H1 (cell line): ENCODE data around the gene ASPHD2. TPM values are rescaled to one million over a fixed set of nuclear protein-coding genes. Genes with fewer than 3 reads are reported as not detected.

Experiments used
- CTCF ChIA-PET: fragments of 300-600 bp; sonication (Branson Sonifier 250); formaldehyde crosslinking; loops from one replicate; lab custom pipeline; 2021; ENCODE audit not compliant: partially characterized antibody; lab: Charles Lee
- POLR2A ChIA-PET: fragments of 300-600 bp; sonication (Branson Sonifier 250); formaldehyde crosslinking; loops from one replicate; lab custom pipeline; 2021; ENCODE audit warnings: inconsistent platforms; ENCODE audit not compliant: partially characterized antibody; lab: Charles Lee
- DNase-seq, 2 experiments: peaks; one replicate each; pipeline versions ENCODE4 v3.0.0 to v3.0.0-alpha.2; 2010 to 2022; ENCODE audit warnings: low spot score in 2 of 2, low read depth in 1 of 2, mixed read lengths in 1 of 2
- FAIRE-seq: peaks from 2 replicates; lab custom pipeline; 2011; peaks lifted over from hg19 to GRCh38; lab: Jason Lieb, UNC
- H2AFZ ChIP-seq: 2 replicates; pipeline ENCODE4 v1.8.1; 2012; ENCODE audit warnings: low read length, inconsistent platforms
- H2AK5ac ChIP-seq: 2 replicates; pipeline ENCODE4 v1.6.1; 2013; ENCODE audit warnings: low read depth, low read length
- H2BK120ac ChIP-seq: replicated peaks from 2 replicates; pipeline ENCODE3; 2013; ENCODE audit warnings: low read depth, low read length, inconsistent platforms
- H2BK12ac ChIP-seq: 2 replicates; pipeline ENCODE4 v1.6.1; 2013; ENCODE audit warnings: low read depth, low read length
- H2BK15ac ChIP-seq: 2 replicates; pipeline ENCODE4 v1.6.1; 2013; ENCODE audit warnings: low read length
- H2BK20ac ChIP-seq: 2 replicates; pipeline ENCODE4 v1.6.1; 2013; ENCODE audit warnings: low read length
- H2BK5ac ChIP-seq: 2 replicates; pipeline ENCODE4 v1.6.1; 2013; ENCODE audit warnings: low read depth, low read length
- H3K14ac ChIP-seq: 2 replicates; pipeline ENCODE4 v1.6.1; 2013; ENCODE audit warnings: inconsistent platforms; ENCODE audit not compliant: insufficient read length
- H3K18ac ChIP-seq: 2 replicates; pipeline ENCODE4 v1.6.1; 2013; ENCODE audit warnings: low read length; ENCODE audit errors: extremely low read depth
- H3K23ac ChIP-seq: 2 replicates; pipeline ENCODE4 v1.6.1; 2013; ENCODE audit warnings: inconsistent platforms; ENCODE audit not compliant: insufficient read length
- H3K23me2 ChIP-seq: 2 replicates; pipeline ENCODE4 v1.6.1; 2013; ENCODE audit warnings: low read depth, low read length
- H3K27ac ChIP-seq: 2 replicates; pipeline ENCODE4 v1.6.1; 2011; ENCODE audit warnings: low read depth, low read length, inconsistent platforms
- H3K27me3 ChIP-seq, 4 experiments: replicated peaks in 1 of 4; 1 replicate in 1 of 4; 2 replicates in 3 of 4; pipeline versions ENCODE4 v1.6.1 to v1.8.1; 2011 to 2013; ENCODE audit warnings: low read length in 3 of 4, mild to moderate bottlenecking in 3 of 4, inconsistent platforms in 2 of 4, mixed read lengths in 2 of 4, moderate library complexity in 1 of 4; ENCODE audit not compliant: control insufficient read depth in 3 of 4, insufficient read depth in 3 of 4; ENCODE audit errors: extremely low read depth in 1 of 4
- H3K36me3 ChIP-seq, 4 experiments: 2 replicates each; pipeline versions ENCODE4 v1.6.1 to v1.8.1; 2011 to 2013; ENCODE audit warnings: mild to moderate bottlenecking in 4 of 4, low read length in 3 of 4, moderate library complexity in 2 of 4, control low read depth in 1 of 4, inconsistent platforms in 1 of 4; ENCODE audit not compliant: insufficient read depth in 4 of 4, control insufficient read depth in 2 of 4
- H3K4ac ChIP-seq: replicated peaks from 2 replicates; pipeline ENCODE3; 2013; ENCODE audit warnings: low read length, low read depth, mixed read lengths, inconsistent platforms; ENCODE audit not compliant: insufficient read length
- H3K4me1 ChIP-seq, 4 experiments: replicated peaks in 1 of 4; 1 replicate in 1 of 4; 2 replicates in 3 of 4; pipeline versions ENCODE4 v1.6.1 to v1.8.1; 2011 to 2013; ENCODE audit warnings: low read length in 3 of 4, inconsistent platforms in 2 of 4, mixed read lengths in 1 of 4; ENCODE audit not compliant: insufficient read depth in 4 of 4, control insufficient read depth in 3 of 4
- H3K4me2 ChIP-seq, 2 experiments: 2 replicates each; pipeline versions ENCODE4 v1.6.1 to v1.8.1; 2011 to 2013; ENCODE audit warnings: low read depth in 2 of 2, low read length in 2 of 2, control low read depth in 1 of 2, inconsistent platforms in 1 of 2, mild to moderate bottlenecking in 1 of 2; ENCODE audit not compliant: insufficient read depth in 1 of 2
- H3K4me3 ChIP-seq, 4 experiments: fragments of 200-600, 300-600 bp in 1 of 4; sonication (generic), shearing (Covaris generic), sonication (Bioruptor Twin) in 1 of 4; 2 replicates each; pipeline versions ENCODE4 v1.5.1 to v1.8.1; 2011 to 2016; ENCODE audit warnings: low read length in 4 of 4, low read depth in 3 of 4, control low read depth in 2 of 4, inconsistent platforms in 2 of 4, mild to moderate bottlenecking in 2 of 4, mixed read lengths in 1 of 4, moderate library complexity in 1 of 4; ENCODE audit not compliant: insufficient read depth in 2 of 4; ENCODE audit errors: extremely low read depth in 1 of 4
- H3K56ac ChIP-seq: replicated peaks from 2 replicates; pipeline ENCODE3; 2013; ENCODE audit warnings: low read depth, mild to moderate bottlenecking, mixed read lengths, low read length, inconsistent platforms; ENCODE audit not compliant: insufficient read length
- H3K79me1 ChIP-seq: 2 replicates; pipeline ENCODE4 v1.6.1; 2013; ENCODE audit warnings: low read depth, low read length, control low read depth
- H3K79me2 ChIP-seq, 2 experiments: 2 replicates each; pipeline versions ENCODE4 v1.6.1 to v1.8.1; 2012 to 2013; ENCODE audit warnings: low read length in 2 of 2, mild to moderate bottlenecking in 2 of 2, inconsistent platforms in 1 of 2; ENCODE audit not compliant: insufficient read depth in 2 of 2, control insufficient read depth in 1 of 2
- H3K9ac ChIP-seq, 4 experiments: replicated peaks in 1 of 4; 1 replicate in 1 of 4; 2 replicates in 3 of 4; pipeline versions ENCODE4 v1.6.1 to v1.8.1; 2011 to 2013; ENCODE audit warnings: low read depth in 3 of 4, low read length in 3 of 4, control low read depth in 2 of 4, mild to moderate bottlenecking in 2 of 4, moderate library complexity in 2 of 4, inconsistent platforms in 1 of 4; ENCODE audit errors: extremely low read depth in 1 of 4
- H3K9me3 ChIP-seq, 2 experiments: 2 replicates each; pipeline versions ENCODE4 v1.6.1 to v1.8.1; 2012 to 2013; ENCODE audit warnings: mild to moderate bottlenecking in 2 of 2, moderate library complexity in 2 of 2, control low read depth in 1 of 2, inconsistent platforms in 1 of 2, low read depth in 1 of 2, low read length in 1 of 2, mixed read lengths in 1 of 2; ENCODE audit not compliant: insufficient read depth in 2 of 2
- H4K20me1 ChIP-seq, 2 experiments: replicated peaks in 1 of 2; 2 replicates each; pipeline versions ENCODE3 to v1.8.1; 2011 to 2013; ENCODE audit warnings: inconsistent platforms in 2 of 2, low read length in 2 of 2, mild to moderate bottlenecking in 1 of 2; ENCODE audit not compliant: insufficient read depth in 2 of 2, control insufficient read depth in 1 of 2
- H4K5ac ChIP-seq: 2 replicates; pipeline ENCODE4 v1.6.1; 2013; ENCODE audit warnings: low read length, low read depth, mixed read lengths, inconsistent platforms; ENCODE audit not compliant: insufficient read length
- H4K8ac ChIP-seq: 2 replicates; pipeline ENCODE4 v1.8.0; 2013; ENCODE audit warnings: mild to moderate bottlenecking, moderate library complexity, low read length, inconsistent platforms; ENCODE audit not compliant: insufficient read depth; ENCODE audit errors: extremely low read depth
- H4K91ac ChIP-seq: replicated peaks from 2 replicates; pipeline ENCODE3; 2013; ENCODE audit warnings: low read length, mixed read lengths, inconsistent platforms; ENCODE audit not compliant: insufficient read length
- BACH1 ChIP-seq: IDR thresholded peaks from 2 replicates; pipeline ENCODE4 v1.6.1; 2012; ENCODE audit warnings: low read length, improper control_type of control experiment
- GTF2F1 ChIP-seq: IDR thresholded peaks from 2 replicates; pipeline ENCODE4 v1.6.1; 2012; ENCODE audit warnings: low read depth, low read length, improper control_type of control experiment, borderline replicate concordance
- JUND ChIP-seq: IDR thresholded peaks from 2 replicates; pipeline ENCODE4 v1.6.1; 2011; ENCODE audit warnings: mild to moderate bottlenecking, improper control_type of control experiment, low read length
- MAX ChIP-seq: IDR thresholded peaks from 2 replicates; pipeline ENCODE4 v1.6.1; 2012; ENCODE audit warnings: inconsistent platforms
- NRF1 ChIP-seq: IDR thresholded peaks from 2 replicates; pipeline ENCODE4 v1.6.1; 2011; ENCODE audit warnings: mild to moderate bottlenecking, low read depth, low read length, improper control_type of control experiment
- PHF8 ChIP-seq: fragments of 200-600 bp; sonication (generic); conservative IDR thresholded peaks from 2 replicates; pipeline ENCODE4 v1.7.1; 2012; ENCODE audit warnings: low read depth, mild to moderate bottlenecking, inconsistent platforms, low read length, moderate library complexity
- RNF2 ChIP-seq: fragments of 200-900, 300-1000 bp; sonication (generic); IDR thresholded peaks from 2 replicates; pipeline ENCODE4 v1.7.1; 2016; ENCODE audit warnings: borderline replicate concordance, low read depth, mild to moderate bottlenecking, antibody characterized with exemption, low read length; ENCODE audit not compliant: poor library complexity, severe bottlenecking; ENCODE audit errors: missing control alignments
- RXRA ChIP-seq: IDR thresholded peaks from 2 replicates; pipeline ENCODE4 v1.6.1; 2011; ENCODE audit warnings: low read depth, mild to moderate bottlenecking, low read length, moderate library complexity; ENCODE audit not compliant: insufficient read depth
- SAP30 ChIP-seq: fragments of 300-600 bp; sonication (generic); IDR thresholded peaks from 2 replicates; pipeline ENCODE4 v1.7.1; 2012; ENCODE audit warnings: low read length, moderate library complexity, mild to moderate bottlenecking, inconsistent platforms; ENCODE audit not compliant: insufficient read depth, insufficient replicate concordance
- SIX5 ChIP-seq: IDR thresholded peaks from 2 replicates; pipeline ENCODE4 v1.6.1; 2011; ENCODE audit warnings: mild to moderate bottlenecking, low read depth, low read length
- SP1 ChIP-seq: IDR thresholded peaks from 2 replicates; pipeline ENCODE4 v1.6.1; 2011; ENCODE audit warnings: low read depth, low read length
- SP4 ChIP-seq: IDR thresholded peaks from 2 replicates; pipeline ENCODE4 v1.6.1; 2012; ENCODE audit warnings: low read length, inconsistent platforms
- TAF7 ChIP-seq: optimal IDR thresholded peaks from 2 replicates; pipeline ENCODE3; 2011; ENCODE audit warnings: low read depth, mild to moderate bottlenecking, inconsistent platforms, low read length, moderate library complexity, borderline replicate concordance
- TBP ChIP-seq: IDR thresholded peaks from 2 replicates; pipeline ENCODE4 v1.6.1; 2011; ENCODE audit warnings: low read depth, low read length, improper control_type of control experiment
- YY1 ChIP-seq: IDR thresholded peaks from 2 replicates; pipeline ENCODE4 v1.6.1; 2011; ENCODE audit warnings: low read depth, mild to moderate bottlenecking, low read length
- WGBS, 2 experiments: shearing (Covaris generic) in 1 of 2; methylation state at CpG; one replicate each; pipeline versions ENCODE4 v1.1.6 to v1.1.7; 2013 to 2015; ENCODE audit warnings: low lambda C conversion rate in 2 of 2, mixed read lengths in 2 of 2, inconsistent platforms in 1 of 2, low coverage in 1 of 2, missing lambda C conversion rate in 1 of 2; ENCODE audit not compliant: insufficient replicate concordance in 2 of 2, insufficient coverage in 1 of 2, insufficient read length in 1 of 2; ENCODE audit errors: extremely low coverage in 1 of 2, missing lambda C conversion rate in 1 of 2; 5-methylcytosine and 5-hydroxymethylcytosine counted together
- polyA plus RNA-seq, 7 experiments: library from polyadenylated mRNA; depleted of rRNA in 3 of 7; stranded (reverse) in 5 of 7; unstranded in 2 of 7; fragments of >200 nt in 5 of 7; fragments of 200-250 nt in 2 of 7; gene quantifications; 1 replicate in 5 of 7; 2 replicates in 1 of 7; 4 replicates in 1 of 7; pipeline versions ENCODE4 v1.2.1 to v1.2.3, GENCODE V29; 2011 to 2013; ENCODE audit warnings: missing spikeins in 2 of 7, mixed read lengths in 2 of 7
- total RNA-seq: library from RNA; stranded (reverse); fragmentation: NEBNext Ultra II Directional; extraction: Animal tissue kit (Norgen Biotek cat#: 25700); gene quantifications from 2 replicates; pipeline ENCODE4 v1.2.1, GENCODE V29; 2021

The ASPHD2 gene
- total and polyA plus RNA-seq, 2 of the 8 experiments (the other 6 are each of a cell fraction or from before 2014, with no cell fraction given): 7.2 to 11.0 TPM

GRCh38 chr22:26453216-26453615, 24.2 kb downstream of the ASPHD2 start:
- 96% methylated on average over 7 of the region's 9 CpGs; no CpG with 5 or more reads in 1 of the 2 experiments for WGBS, 2 experiments
- Histone ChIP-seq H3K79me1 (no peaks in the 10 kb centered on the region), H2BK5ac (no peak overlapping the region), H4K20me1 (peaks cover 0 to 5% of the 10 kb centered on the region in 2 experiments), H3K14ac (no peak overlapping the region), H3K56ac (no peak overlapping the region), H2AK5ac (no peak overlapping the region), H2BK120ac (no peak overlapping the region), H3K9ac (no peak overlapping the region), H3K18ac (no peak overlapping the region), H3K4ac (no peak overlapping the region), H2BK20ac (no peak overlapping the region), H3K23me2 (no peaks in the 10 kb centered on the region), H2AFZ (no peak overlapping the region), H4K5ac (no peak overlapping the region), H3K4me1 (no peaks in the 10 kb centered on the region), H4K91ac (no peak overlapping the region), H3K9me3 (no peaks in the 10 kb centered on the region), H3K27me3 (no peaks in the 10 kb centered on the region), H2BK15ac (no peak overlapping the region), H3K4me2 (no peak overlapping the region), H3K23ac (no peak overlapping the region), H3K36me3 (peaks cover 4 to 47% (median 15%) of the 10 kb centered on the region in 4 experiments; a peak in 6 of 8 replicates), H3K4me3 (no peak overlapping the region), H3K27ac (no peak overlapping the region), H4K8ac (no peak overlapping the region), H2BK12ac (no peak overlapping the region), H3K79me2 (no peaks in the 10 kb centered on the region)
- DNase-seq (no peak), FAIRE-seq (no peak)
- ChIA-PET CTCF (interaction anchor here (0.8 to 3.2 kb wide), 7 partner anchors 8 to 86 kb away, joined by 3 to 19 read pairs (median 4); no protein-coding TSS in a partner anchor), POLR2A (interaction anchor here (1.8 kb wide), 1 partner anchor 29 kb away, joined by 7 read pairs; no protein-coding TSS in a partner anchor)
- TF ChIP-seq SIX5 (no peak), YY1 (no peak), TAF7 (no peak), RXRA (no peak), PHF8 (no peak), SAP30 (no peak), JUND (no peak), NRF1 (no peak), MAX (no peak), GTF2F1 (no peak), TBP (no peak), RNF2 (no peak), SP4 (no peak), SP1 (no peak), BACH1 (no peak)
